Ovary (tissue), 10 donors: Measurements from ENCODE around the gene TTC4. TPM values are rescaled to one million over a fixed set of nuclear protein-coding genes. Genes with fewer than 3 reads are reported as not detected.

Source experiments
- DNase-seq, 5 donors: peaks; one replicate each; pipeline ENCODE4 v3.0.0-alpha.2; 2019 to 2020
- H3K27ac ChIP-seq, 2 donors: fragments of 200-600 bp; one replicate each; pipeline versions ENCODE4 v1.5.1 to v1.8.0; 2019 to 2022
- H3K27me3 ChIP-seq: fragments of 200-600 bp; one replicate; pipeline ENCODE4 v1.8.0; 2022
- H3K36me3 ChIP-seq: fragments of 200-600 bp; sonication (generic); one replicate; pipeline ENCODE4 v1.5.1; 2019
- H3K4me1 ChIP-seq: one replicate; pipeline ENCODE4 v1.8.1; 2013; ENCODE audit warnings: mild to moderate bottlenecking, moderate library complexity; ENCODE audit not compliant: insufficient read depth
- H3K4me3 ChIP-seq: fragments of 200-600 bp; sonication (generic); one replicate; pipeline ENCODE4 v1.5.1; 2017
- H3K9me3 ChIP-seq, 2 donors: fragments of 200-600 bp in 1 of 2; sonication (generic) in 1 of 2; one replicate each; pipeline versions ENCODE4 v1.5.1 to v1.8.1; 2013 to 2019; ENCODE audit warnings: mild to moderate bottlenecking in 1 of 2, moderate library complexity in 1 of 2
- CTCF ChIP-seq, 3 donors: fragments of 450-650 bp in 2 of 3; fragments of 200-600 bp in 1 of 3; IDR thresholded peaks; one replicate each; pipeline versions ENCODE4 v1.5.1 to v1.8.0; 2016 to 2022; ENCODE audit warnings: antibody characterized with exemption in 3 of 3, mild to moderate bottlenecking in 1 of 3
- EP300 ChIP-seq: sonication (generic); formaldehyde crosslinking; IDR thresholded peaks from one replicate; pipeline ENCODE4 v1.6.1; 2017; ENCODE audit warnings: antibody characterized with exemption
- POLR2A ChIP-seq: fragments of 450-650 bp; IDR thresholded peaks from one replicate; pipeline ENCODE4 v1.6.1; 2017; ENCODE audit warnings: antibody characterized with exemption, mild to moderate bottlenecking, moderate library complexity
- WGBS, 3 donors: extraction: QIAGEN DNeasy Blood & Tissue Kit in 1 of 3; methylation state at CpG; one replicate each; pipeline versions ENCODE4 v1.1.5 to v1.1.7; 2013 to 2017; 5-methylcytosine and 5-hydroxymethylcytosine counted together
- intact Hi-C, 4 donors: fragments of 100-400 bp; cut with DNase I; formaldehyde crosslinking; loops; one replicate each; pipeline versions ENCODE4 v1.11.0 to v1.15.1; 2022 to 2023
- long read RNA-seq, 3 donors: library from polyadenylated mRNA in 2 of 3; unstranded in 2 of 3; transcript quantifications; one replicate each; pipeline ENCODE4 v2.0.0 and lab custom pipeline, GENCODE V29; 2021 to 2026
- polyA plus RNA-seq, 2 donors: library from polyadenylated mRNA; stranded (reverse); fragments of 200-250 nt in 1 of 2; fragments of 350-450 nt in 1 of 2; fragmentation: Illumina TruSeq in 1 of 2; extraction: RNeasy Lipid Tissue Mini Kit (QIAGEN cat#74804) in 1 of 2; gene quantifications; one replicate each; pipeline ENCODE4 v1.2.3, GENCODE V29; 2013 to 2014
- total RNA-seq, 7 donors: library from RNA; depleted of rRNA in 2 of 7; stranded (reverse); fragments of >200 nt in 2 of 7; fragmentation: NEBNext Ultra II Directional in 3 of 7; extraction: Animal tissue kit (Norgen Biotek cat#: 25700) in 3 of 7; gene quantifications; one replicate each; pipeline versions ENCODE4 v1.1.0 to v1.2.4, GENCODE V29; 2016 to 2023
- donor health status: DM: no; HTN: no; CAD: no; lungs with moderate emphysema.
- donor health status: DM: no; HTN: no; CAD: no.
- donor health status: Bipolar disorder and iron deficiency.
- donor health status: DM: yes; HTN: yes; CAD: no.
- donor health status: DM: no; HTN: no; CAD: no.
- donor health status: DM: yes; HTN: yes; CAD: no.

The TTC4 gene
- 10 to 100 TPM; 15.4 to 26.2 (median 19.9) TPM for total RNA-seq
- polyA plus RNA-seq: 10 to 100 TPM; 12.6 to 29.9 TPM
- long read RNA-seq, donor 1, transcript TTC4-201 (10 exons, 2,395 nt): major isoform, 198 of 227 reads
- long read RNA-seq, donor 1, partial matches to known transcripts: 6 of 227 reads
- long read RNA-seq, donor 1, other reads (novel, unspliced or antisense): 23 of 227 reads
- long read RNA-seq, donor 2, transcript TTC4-204 (3 exons, 549 nt): major isoform, 6 of 17 reads
- long read RNA-seq, donor 2, partial matches to known transcripts: 7 of 17 reads
- long read RNA-seq, donor 2, other reads (novel, unspliced or antisense): 0 of 17 reads
- long read RNA-seq, donor 3, transcript TTC4-201 (10 exons, 2,395 nt): major isoform, 35 of 41 reads
- long read RNA-seq, donor 3, partial matches to known transcripts: 1 of 41 reads
- long read RNA-seq, donor 3, other reads (novel, unspliced or antisense): 5 of 41 reads

GRCh38 chr1:54715493-54716298 lies at the start of gene TTC4:
TTC4 (plus strand) TSS chr1:54715861; CDS start chr1:54715909, 48 bp downstream.
- 0 to 1% (median 0%) methylated on average over 50 to 51 of the region's 51 CpGs for WGBS, 3 donors
- peak in 1 of 3 donors; percentile 16 for TF ChIP-seq CTCF (IDR thresholded peaks at IDR 0.05)
- TF ChIP-seq EP300: no peak
- peak; percentile 60 for TF ChIP-seq POLR2A
- Histone ChIP-seq H3K4me3 (peak within 1 kb of the TSS; percentile 93), H3K27ac (peak within 1 kb of the TSS; percentile 17 to 18), H3K27me3 (no peaks in the 10 kb centered on the region), H3K9me3 (no peaks in the 10 kb centered on the region), H3K4me1 (peaks cover 3% of the 10 kb centered on the region), H3K36me3 (no peaks in the 10 kb centered on the region)
- peak; percentile 75 to 89 (median 85) for DNase-seq
- intact Hi-C loops: no loop called here

- no peak for DNase-seq
- intact Hi-C loops: no loop called here
- WGBS, 3 donors: 88 to 96% (median 94%) methylated on average over 6 of the region's 6 CpGs
- TF ChIP-seq CTCF (IDR thresholded peaks at IDR 0.05): no peak
- TF ChIP-seq EP300: no peak
- TF ChIP-seq POLR2A: no peak
- Histone ChIP-seq H3K36me3 (no peaks in the 10 kb centered on the region), H3K27me3 (no peaks in the 10 kb centered on the region), H3K4me3 (no peak overlapping the region), H3K4me1 (no peaks in the 10 kb centered on the region), H3K9me3 (no peaks in the 10 kb centered on the region), H3K27ac (no peak overlapping the region)
Observed at GRCh38 chr1:54666333-54666732, 49.3 kb upstream of the TTC4 start.

- WGBS, 3 donors: 85 to 90% (median 87%) methylated on average over 2 of the region's 2 CpGs
- no peaks in the 10 kb centered on the region for H3K36me3 ChIP-seq
- intact Hi-C loops: no loop called here
- no peak overlapping the region for H3K27ac ChIP-seq
- H3K4me3 ChIP-seq: no peak overlapping the region
- H3K9me3 ChIP-seq: no peaks in the 10 kb centered on the region
- no peak for TF ChIP-seq EP300
- no peak for TF ChIP-seq POLR2A
- no peak for TF ChIP-seq CTCF (IDR thresholded peaks at IDR 0.05)
- H3K4me1 ChIP-seq: no peaks in the 10 kb centered on the region
- H3K27me3 ChIP-seq: no peaks in the 10 kb centered on the region
- DNase-seq: no peak
Observed at GRCh38 chr1:54667797-54668196, 47.9 kb upstream of the TTC4 start.

- intact Hi-C loops: no loop called here
- no peaks in the 10 kb centered on the region for H3K36me3 ChIP-seq
- no peaks in the 10 kb centered on the region for H3K4me1 ChIP-seq
- no peaks in the 10 kb centered on the region for H3K27me3 ChIP-seq
- H3K4me3 ChIP-seq: no peak overlapping the region
- TF ChIP-seq CTCF (IDR thresholded peaks at IDR 0.05): no peak
- TF ChIP-seq POLR2A: no peak
- TF ChIP-seq EP300: no peak
- no peaks in the 10 kb centered on the region for H3K9me3 ChIP-seq
- 81 to 91% (median 85%) methylated on average over 2 of the region's 2 CpGs for WGBS, 3 donors
- no peak overlapping the region for H3K27ac ChIP-seq
- no peak for DNase-seq
Observed at GRCh38 chr1:54668567-54668966, 47.1 kb upstream of the TTC4 start.
